ENCODE measurements around the gene NFIC.
"Not testable (repeated sequence)": the region's sequence is repeated elsewhere in the genome, so short reads cannot be mapped to it uniquely, and the experiment has no call there.

NFIC gene

GRCh38 chr19:3381701-3382372, 15.5 kb downstream of the NFIC start:
- FAIRE-seq: no peak
- TF ChIP-seq PAX5 (IDR thresholded peaks at IDR 0.05; ENCODE audit: insufficient read depth, low read length, severe bottlenecking): no peak
- TF ChIP-seq POLR2AphosphoS5 (IDR thresholded peaks at IDR 0.05; ENCODE audit: low read depth, low read length): no peak
- no peak for TF ChIP-seq SPI1 (IDR thresholded peaks at IDR 0.05; ENCODE audit: low read depth, low read length)
- TF ChIP-seq POLR2A (IDR thresholded peaks at IDR 0.05; ENCODE audit: low read depth, low read length): no peak
- TF ChIP-seq TAF1 (IDR thresholded peaks at IDR 0.05; ENCODE audit: low read depth, low read length): no peak
- no peak for TF ChIP-seq POU2F2 (IDR thresholded peaks at IDR 0.05; ENCODE audit: low read depth, low read length)
- no peak for DNase-seq (ENCODE audit: insufficient read length, low spot score)

GRCh38 chr19:3382460-3383100, 16.2 kb downstream of the NFIC start:
- FAIRE-seq: no peak
- no peak for DNase-seq (ENCODE audit: insufficient read length, low spot score)
- TF ChIP-seq PAX5 (IDR thresholded peaks at IDR 0.05; ENCODE audit: insufficient read depth, low read length, severe bottlenecking): no peak
- no peak for TF ChIP-seq POLR2AphosphoS5 (IDR thresholded peaks at IDR 0.05; ENCODE audit: low read depth, low read length)
- no peak for TF ChIP-seq TAF1 (IDR thresholded peaks at IDR 0.05; ENCODE audit: low read depth, low read length)
- TF ChIP-seq POU2F2 (IDR thresholded peaks at IDR 0.05; ENCODE audit: low read depth, low read length): no peak
- no peak for TF ChIP-seq POLR2A (IDR thresholded peaks at IDR 0.05; ENCODE audit: low read depth, low read length)
- no peak for TF ChIP-seq SPI1 (IDR thresholded peaks at IDR 0.05; ENCODE audit: low read depth, low read length)

DNA sequence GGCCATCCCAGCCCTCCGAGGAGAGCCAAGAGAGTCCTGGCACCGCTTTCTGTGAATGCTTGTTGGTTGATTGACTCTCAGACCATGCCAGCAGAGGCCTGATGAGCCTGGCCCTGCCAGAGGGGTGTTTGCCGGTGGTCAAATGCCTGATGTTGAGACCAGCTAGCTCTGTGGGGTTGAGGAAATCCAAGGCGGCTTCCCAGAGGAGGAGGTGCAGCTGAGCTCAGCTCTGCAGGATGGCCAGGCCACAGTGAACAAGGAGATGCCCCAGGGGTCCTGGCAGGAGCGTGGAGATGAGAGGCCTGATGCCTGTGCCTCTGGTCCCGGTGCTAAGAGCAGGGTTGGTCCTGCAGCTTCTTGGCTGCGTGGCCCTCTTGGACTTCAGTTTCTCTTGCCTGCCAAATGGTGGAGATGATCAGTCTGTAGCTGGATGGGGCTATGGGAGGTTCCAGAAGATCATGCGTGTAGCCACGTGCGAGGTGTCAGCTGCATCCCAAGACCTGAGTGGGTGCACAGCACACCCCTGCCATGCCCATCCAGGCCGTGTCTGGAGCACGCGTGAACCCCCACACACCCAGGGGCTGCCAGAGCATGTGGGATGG, 16.8 kb downstream of the NFIC start:
- TF ChIP-seq POLR2A (IDR thresholded peaks at IDR 0.05; ENCODE audit: low read depth, low read length) (no peak), PAX5 (IDR thresholded peaks at IDR 0.05; ENCODE audit: insufficient read depth, low read length, severe bottlenecking) (no peak), TAF1 (IDR thresholded peaks at IDR 0.05; ENCODE audit: low read depth, low read length) (no peak), POLR2AphosphoS5 (IDR thresholded peaks at IDR 0.05; ENCODE audit: low read depth, low read length) (no peak), SPI1 (IDR thresholded peaks at IDR 0.05; ENCODE audit: low read depth, low read length) (no peak), POU2F2 (IDR thresholded peaks at IDR 0.05; ENCODE audit: low read depth, low read length) (no peak)
- no peak for FAIRE-seq
- DNase-seq (ENCODE audit: insufficient read length, low spot score): no peak

DNA sequence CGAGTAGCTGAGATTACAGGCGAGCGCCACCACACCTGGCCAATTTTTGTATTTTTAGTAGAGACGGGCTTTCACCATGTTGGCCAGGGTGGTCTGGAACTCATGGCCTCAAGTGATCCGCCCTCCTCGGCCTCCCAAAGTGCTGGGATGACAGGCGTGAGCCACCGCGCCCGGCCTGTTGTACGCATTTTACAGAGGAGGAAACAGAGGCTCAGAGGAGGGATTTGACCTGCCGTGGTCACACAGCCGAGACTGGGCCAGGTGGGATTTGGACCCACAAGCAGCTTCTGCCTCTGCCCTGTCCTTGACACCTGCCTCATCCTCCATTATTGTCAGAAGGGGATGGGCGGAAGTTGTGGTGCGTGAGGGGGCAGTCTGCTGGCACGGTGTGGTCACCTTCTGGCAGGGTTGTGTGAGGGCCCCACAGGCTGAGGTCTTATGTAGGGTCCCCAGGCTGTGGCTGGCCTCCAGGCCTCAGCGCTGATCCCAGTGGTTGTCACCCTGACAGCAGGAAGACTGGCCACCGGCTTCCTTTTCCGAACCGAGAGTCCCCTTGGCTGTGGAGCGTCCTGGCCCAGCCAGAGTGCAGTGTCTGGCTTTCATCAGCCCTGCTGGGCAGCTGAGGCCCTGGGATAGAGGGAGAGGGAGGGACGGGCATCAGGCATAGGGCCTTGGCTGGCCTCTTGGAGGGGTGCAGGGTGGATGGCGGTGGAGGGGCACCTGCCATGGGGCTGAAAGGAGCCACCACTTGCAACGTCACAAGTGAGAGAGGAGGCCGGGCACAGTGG, 20.3 kb downstream of the NFIC start:
- FAIRE-seq: no peak

DNA sequence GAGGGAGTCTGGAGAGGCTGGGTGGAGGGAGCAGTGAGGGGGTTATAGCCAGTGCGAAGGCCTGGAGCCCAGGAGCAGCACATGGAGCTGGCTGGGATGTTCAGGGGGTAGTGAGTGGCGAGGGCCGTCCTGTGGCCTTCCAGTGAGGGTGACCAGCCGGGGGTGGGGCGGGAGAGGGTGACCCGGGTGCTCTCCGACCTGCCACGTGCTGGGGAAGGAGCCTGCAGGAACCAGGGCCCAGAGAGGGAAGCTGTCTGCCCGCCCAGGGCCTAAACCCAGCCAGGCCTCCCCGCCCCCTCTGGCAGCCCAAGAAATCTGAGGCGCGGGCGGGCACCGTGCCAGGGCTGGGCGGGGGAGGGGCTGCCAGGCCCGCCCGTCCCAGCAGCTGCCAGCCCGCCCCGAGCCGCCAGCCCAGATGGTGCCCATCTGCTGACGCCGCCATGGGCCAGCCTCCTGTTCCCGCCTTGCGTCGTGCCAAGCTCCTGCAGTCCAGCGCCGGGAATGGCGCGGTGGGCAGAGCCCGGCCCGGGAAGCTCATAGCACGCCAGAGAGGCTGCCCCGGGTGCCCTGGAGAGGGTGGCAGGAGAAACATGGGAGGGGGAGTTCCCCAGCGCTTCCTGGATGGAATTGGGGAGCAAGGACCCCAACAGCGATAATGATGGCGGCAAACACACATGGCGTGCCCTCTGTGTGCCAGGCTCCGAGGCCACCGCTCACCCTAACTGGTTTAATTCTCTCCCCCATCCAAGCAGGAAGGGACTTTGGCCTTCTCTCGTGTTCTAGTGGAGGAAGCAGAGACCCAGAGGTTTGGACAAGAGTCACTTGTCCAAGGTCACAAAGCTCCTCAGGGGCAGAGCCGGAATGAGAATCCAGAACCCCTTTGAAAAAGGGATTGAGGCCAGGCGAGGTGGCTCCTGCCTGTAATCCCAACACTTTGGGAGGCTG, 21.5 kb downstream of the NFIC start:
- TF ChIP-seq POLR2AphosphoS5 (IDR thresholded peaks at IDR 0.05; ENCODE audit: low read depth, low read length): no peak
- no peak for TF ChIP-seq POLR2A (IDR thresholded peaks at IDR 0.05; ENCODE audit: low read depth, low read length)
- TF ChIP-seq PAX5 (IDR thresholded peaks at IDR 0.05; ENCODE audit: insufficient read depth, low read length, severe bottlenecking): no peak
- FAIRE-seq (no peak), DNase-seq (ENCODE audit: insufficient read length, low spot score) (no peak)

More for the DNA sequence above, 20.3 kb downstream of the NFIC start:
- DNase-seq (ENCODE audit: insufficient read length, low spot score): no peak
- TF ChIP-seq POU2F2 (IDR thresholded peaks at IDR 0.05; ENCODE audit: low read depth, low read length) (no peak), TAF1 (IDR thresholded peaks at IDR 0.05; ENCODE audit: low read depth, low read length) (no peak), POLR2A (IDR thresholded peaks at IDR 0.05; ENCODE audit: low read depth, low read length) (no peak), SPI1 (IDR thresholded peaks at IDR 0.05; ENCODE audit: low read depth, low read length) (no peak), PAX5 (IDR thresholded peaks at IDR 0.05; ENCODE audit: insufficient read depth, low read length, severe bottlenecking) (no peak)

DNA sequence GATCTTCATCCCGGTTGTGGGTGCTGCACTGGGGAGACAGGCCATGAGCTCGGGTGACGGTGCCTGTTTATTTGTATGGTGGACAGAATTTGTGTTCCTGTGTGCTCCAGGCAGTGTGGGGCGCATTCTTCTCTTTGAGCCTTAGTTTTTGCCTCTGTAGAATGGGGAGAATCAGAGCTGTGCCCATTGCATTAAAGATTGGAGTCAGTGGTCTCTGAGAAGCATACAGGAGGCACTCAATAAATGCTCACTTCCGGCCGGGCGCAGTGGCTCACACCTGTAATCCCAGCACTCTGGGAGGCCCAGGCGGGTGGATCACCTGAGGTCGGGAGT, 23.0 kb downstream of the NFIC start:
- TF ChIP-seq PAX5 (IDR thresholded peaks at IDR 0.05; ENCODE audit: insufficient read depth, low read length, severe bottlenecking) (no peak), POLR2A (IDR thresholded peaks at IDR 0.05; ENCODE audit: low read depth, low read length) (no peak), SPI1 (IDR thresholded peaks at IDR 0.05; ENCODE audit: low read depth, low read length) (no peak), TAF1 (IDR thresholded peaks at IDR 0.05; ENCODE audit: low read depth, low read length) (no peak), POLR2AphosphoS5 (IDR thresholded peaks at IDR 0.05; ENCODE audit: low read depth, low read length) (no peak), POU2F2 (IDR thresholded peaks at IDR 0.05; ENCODE audit: low read depth, low read length) (no peak)
- no peak for FAIRE-seq
- no peak for DNase-seq (ENCODE audit: insufficient read length, low spot score)

DNA sequence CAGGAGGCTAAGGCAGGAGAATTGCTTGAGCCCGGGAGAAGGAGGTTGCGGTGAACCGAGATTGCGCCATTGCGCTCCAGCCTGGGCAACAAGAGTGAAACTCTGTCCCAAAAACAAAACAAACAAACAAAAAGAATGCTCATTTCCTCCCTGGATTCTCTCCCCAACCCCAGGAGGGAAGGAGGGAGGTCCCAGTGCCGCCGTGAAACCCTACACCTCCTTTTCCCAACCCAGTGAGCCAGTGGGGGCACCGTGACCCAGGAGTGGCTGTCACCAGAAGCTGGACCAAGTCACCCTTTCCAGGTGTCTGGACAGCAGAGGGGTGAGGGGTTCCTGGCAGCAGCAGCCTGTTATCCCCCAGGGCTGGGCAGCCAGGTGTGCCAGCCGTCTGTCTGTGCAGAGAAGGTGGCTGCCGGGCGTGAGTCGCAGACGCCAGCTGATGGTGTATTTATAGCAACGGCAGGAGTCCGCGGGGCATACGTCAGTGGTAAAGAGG, 23.5 kb downstream of the NFIC start:
- no peak for FAIRE-seq
- TF ChIP-seq PAX5 (IDR thresholded peaks at IDR 0.05; ENCODE audit: insufficient read depth, low read length, severe bottlenecking) (no peak), POLR2A (IDR thresholded peaks at IDR 0.05; ENCODE audit: low read depth, low read length) (no peak), SPI1 (IDR thresholded peaks at IDR 0.05; ENCODE audit: low read depth, low read length) (no peak), POU2F2 (IDR thresholded peaks at IDR 0.05; ENCODE audit: low read depth, low read length) (no peak), POLR2AphosphoS5 (IDR thresholded peaks at IDR 0.05; ENCODE audit: low read depth, low read length) (no peak), TAF1 (IDR thresholded peaks at IDR 0.05; ENCODE audit: low read depth, low read length) (no peak)
- no peak for DNase-seq (ENCODE audit: insufficient read length, low spot score)

DNA sequence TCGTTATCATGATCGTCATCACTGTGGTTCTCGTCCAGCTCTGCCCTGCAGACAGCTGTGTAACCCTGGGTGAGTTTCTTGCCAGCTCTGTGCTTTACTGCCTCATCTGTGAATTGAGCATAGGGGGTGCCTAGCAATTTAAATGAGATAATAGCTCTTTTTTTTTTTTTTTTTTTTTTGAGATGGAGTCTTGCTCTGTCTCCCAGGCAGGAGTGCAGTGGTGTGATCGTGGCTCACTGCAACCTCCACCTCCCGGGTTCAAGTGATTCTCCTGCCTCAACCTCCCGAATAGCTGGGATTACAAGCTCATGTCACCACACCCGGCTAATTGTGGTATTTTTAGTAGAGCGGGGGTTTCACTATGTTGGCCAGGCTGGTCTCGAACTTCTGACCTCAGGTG, 25.5 kb downstream of the NFIC start:
- not testable (repeated sequence) for FAIRE-seq; DNase-seq (ENCODE audit: insufficient read length, low spot score)

Measured in GM12891 (cell line).